Stimulated activated CD4-positive, alpha-beta T cell treated with anti-CD3 and anti-CD28 coated beads, Interleukin-15, amount 100 ng/mL, for 1 hour (primary cell): ENCODE measurements around the gene SMIM24.

Source experiments
- DNase-seq, 2 donors: peaks; one replicate each; pipeline ENCODE4 v3.0.0-alpha.2; 2020; ENCODE audit warnings: low read depth in 1 of 2, low spot score in 1 of 2

SMIM24 gene

DNA sequence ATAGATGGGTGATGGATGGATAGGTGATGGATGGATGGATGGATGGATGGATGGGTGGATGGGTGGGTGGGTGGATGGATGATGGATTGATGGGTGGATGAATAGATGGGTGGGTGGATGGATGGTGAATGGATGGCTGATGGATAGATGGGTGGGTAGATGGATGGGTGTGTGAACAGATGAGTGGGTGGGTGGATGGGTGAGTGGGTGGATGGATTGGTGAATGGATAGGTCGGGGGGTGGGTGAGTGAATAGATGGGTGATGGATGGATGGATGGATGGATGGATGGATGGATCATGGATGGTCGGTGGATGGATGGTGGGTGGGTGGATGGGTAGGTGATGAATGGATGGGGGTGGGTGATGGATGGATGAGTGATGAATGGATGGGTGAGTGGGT lies 3.5 kb downstream of the SMIM24 start:
- DNase-seq: no peak

DNA sequence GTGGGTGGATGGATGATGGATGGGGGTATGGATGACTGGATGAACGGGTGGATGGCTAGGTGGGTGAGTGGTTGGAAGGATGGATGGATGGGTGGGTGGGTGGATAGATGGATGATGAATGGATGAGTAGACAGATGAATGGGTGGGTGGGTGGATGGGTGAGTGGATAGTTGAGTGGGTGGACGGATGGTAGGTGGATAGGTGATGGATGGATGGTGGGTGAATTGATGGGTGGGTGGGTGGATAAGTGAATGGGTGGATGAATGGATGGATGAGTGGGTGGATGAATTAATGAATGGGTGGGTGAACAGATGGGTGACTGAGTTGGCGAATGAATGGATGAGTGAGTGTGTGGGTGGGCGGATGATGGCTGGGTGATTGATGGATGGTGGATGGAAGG lies 4.9 kb downstream of the SMIM24 start:
- DNase-seq: no peak

DNA sequence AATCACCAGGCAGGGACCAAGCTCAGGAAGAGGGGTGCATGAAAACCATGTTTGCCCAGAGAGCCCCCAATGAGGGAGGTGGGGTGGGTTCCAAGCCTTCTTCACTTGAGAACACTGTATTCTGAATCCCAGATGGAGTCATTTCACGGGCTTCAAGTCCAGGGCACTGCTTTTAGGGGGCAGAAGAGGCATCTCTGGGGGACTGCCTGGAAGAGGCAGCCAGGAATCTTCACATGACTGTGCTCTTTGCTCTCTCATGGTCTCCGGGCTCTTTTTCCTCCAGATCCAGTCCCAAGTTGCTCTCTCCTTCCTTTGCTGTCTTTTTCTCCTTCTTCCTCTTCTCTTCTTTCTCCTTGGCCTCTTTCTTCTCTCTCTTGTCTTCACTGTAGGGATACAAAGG lies 5.7 kb downstream of the SMIM24 start:
- DNase-seq: no peak

DNA sequence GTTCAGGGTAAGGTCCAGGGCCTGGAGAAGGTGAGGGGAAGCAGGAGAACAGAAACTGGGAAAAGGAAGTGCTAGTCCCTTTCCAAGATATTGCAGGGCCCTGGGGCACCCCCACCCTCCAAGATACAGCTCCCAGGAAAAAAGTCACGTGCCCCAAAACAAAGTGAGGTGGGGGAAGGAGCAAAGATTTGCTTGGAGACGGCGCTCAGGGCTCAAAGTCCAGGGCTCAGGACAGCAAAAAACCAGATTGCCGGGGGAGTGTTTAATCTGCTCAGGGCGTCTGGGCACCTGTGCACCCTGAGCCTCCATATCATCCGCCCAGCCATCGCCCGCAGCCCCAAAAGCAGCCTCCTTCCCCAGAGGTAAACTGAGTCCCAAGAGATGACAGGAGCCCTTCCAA lies 6.3 kb downstream of the SMIM24 start:
- no peak for DNase-seq

DNA sequence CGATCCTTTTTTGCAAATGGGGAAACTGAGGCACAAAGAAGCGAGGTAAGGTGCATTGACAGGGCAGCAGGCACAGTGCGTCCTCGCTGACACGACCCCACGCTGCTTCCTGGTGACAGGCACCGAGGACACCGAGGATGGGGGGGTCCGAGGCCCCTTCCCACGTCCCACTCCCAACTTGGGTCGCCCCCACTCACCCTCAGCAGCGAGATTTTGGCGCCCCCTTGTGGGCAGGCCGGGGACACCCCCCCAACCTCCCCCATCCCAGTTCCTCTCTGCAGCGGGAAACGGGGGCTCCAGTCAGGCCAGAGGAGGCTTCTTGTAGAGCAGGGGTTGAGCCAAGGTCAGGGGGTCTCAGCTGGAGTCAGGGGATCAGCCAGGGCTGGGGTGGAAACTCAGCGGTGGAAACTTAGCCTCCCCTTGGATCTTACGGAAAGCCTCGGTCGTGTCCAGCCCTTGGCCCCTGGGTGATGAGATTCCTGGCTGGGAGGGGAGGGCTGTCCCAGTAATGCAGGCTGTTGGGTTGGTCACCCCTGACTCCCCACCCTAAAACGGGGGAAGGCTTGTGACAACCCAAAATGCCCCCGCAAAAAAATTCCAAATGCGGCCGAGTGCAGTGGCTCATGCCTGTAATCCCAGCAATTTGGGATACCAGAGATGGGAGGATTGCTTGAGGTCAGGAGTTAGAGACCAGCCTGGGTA lies 8.2 kb downstream of the SMIM24 start:
- DNase-seq: peak in 1 of 2 donors; percentile 26

DNA sequence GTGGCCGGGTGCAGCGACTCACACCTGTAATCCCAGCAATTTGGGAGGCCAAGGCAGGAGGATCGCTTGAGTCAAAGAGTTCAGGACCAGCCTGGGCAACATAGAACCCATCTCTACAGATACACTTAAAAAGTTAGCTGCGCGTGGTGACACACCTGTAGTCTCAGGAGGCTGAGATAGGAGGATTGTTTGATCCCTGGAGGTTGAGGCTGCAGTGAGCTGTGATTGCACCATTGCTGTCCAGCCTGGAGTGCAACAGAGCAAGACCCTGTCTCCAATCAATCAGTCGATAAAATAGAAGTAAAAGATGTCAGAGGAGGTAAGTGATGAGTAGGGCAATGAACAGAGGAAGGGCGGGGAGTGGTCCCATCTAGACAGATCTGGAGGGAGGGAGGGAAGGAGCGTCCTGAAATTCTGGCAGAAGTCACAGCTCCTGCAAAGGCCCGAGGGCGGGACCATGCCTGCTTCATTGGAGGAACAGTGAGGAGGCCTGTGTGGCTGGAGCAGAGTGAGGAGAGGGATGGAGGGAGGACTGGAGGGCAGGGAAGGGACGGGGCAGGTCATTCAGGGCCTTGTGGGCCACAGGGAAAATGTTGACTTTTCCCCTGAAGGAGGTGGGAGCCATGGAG lies 9.7 kb downstream of the SMIM24 start:
- DNase-seq: no peak

DNA sequence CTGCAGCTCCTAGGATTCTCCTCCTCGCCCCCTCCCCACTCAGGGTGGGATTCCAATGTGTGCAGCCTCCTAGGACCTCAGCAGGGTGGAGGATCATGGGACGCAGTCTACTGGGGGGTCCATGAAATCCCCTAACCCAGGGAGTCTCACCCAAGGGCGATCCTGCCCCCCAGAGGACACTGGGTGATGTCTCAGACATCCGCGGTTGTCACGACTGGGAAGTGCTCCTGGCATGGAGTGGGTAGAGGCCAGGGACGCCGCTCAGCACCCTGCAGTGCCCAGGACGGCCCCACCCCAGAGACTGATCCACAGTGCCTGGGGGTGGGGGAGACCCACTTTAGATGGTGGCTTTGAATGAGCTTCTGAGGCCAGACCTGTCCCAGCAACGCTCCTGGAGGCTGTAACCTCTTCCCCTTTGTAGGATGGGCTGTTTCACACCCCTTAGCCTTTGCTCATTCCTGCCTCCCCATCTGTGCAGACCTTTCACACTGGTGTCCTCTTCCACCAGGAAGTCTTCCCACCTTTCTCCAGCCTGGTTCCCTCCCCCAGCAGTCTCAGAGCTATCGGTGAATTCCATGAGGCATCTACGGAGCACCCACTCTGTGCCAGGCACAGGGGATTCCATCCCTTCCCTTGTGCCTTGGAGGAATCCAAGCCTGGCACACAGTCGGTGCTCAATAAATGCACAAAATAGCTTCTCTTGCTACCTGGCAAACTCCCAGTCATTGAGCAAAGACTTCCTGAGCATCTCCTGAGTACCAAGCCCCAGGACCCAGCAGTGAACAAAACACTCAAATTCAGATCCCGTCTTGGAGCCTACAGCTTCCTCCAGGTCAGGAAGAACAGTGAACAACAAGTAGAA lies 10.5 kb downstream of the SMIM24 start:
- no peak for DNase-seq

DNA sequence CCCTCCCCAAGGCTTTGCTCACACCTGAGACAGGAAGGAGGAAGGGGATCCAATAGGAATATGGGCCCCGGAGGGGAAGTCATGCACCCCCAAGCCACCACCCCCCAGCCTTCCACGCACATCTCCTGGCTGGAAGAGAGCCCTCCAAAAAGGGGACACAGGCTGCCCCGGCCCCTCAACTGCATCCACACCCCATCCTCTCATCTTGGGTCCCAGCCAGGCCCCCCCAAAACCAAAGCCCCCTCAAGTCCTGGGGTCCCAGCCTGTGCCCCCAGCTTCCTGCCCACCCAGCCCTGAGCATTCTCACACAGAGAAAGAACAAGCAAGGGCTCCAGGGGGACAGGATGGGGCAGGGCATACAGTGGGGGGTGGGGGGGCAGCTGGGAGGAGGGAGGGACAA lies 12.1 kb downstream of the SMIM24 start:
- DNase-seq: no peak

DNA sequence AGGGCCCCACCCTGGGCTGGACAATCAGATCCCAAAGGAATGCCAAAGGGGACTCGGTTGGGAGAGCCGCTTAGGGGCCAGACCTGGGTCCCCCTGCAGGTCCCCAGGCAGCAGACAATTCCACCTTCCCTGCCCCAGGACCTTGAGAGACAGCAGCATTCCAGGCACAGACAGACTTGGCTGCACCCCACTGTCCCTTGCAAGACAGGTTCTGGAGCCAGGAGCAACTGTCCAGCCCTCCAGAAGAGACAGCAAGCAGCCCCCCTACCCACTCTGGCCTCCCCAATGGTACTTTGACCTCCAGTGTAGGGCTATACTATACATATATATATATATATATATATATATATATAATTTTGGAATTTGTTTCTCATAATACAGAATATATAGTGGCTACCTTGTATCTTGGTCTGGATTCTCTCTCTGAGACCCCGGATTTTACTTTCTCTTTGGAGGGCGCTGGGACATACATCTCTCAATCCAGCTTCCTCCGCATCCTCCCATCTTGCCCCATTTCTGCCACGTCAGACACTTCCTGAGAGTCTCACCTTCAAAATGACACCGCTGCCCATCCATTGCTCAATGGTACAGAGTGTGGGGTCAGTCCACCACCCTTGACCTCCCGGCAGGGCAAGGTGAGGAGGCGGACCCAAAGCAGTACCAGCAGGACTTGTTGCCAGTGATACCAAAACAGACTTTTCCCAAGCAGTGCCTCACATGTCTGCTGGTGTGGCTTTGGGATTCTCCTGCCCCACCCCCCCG lies 12.7 kb downstream of the SMIM24 start:
- DNase-seq: no peak

DNA sequence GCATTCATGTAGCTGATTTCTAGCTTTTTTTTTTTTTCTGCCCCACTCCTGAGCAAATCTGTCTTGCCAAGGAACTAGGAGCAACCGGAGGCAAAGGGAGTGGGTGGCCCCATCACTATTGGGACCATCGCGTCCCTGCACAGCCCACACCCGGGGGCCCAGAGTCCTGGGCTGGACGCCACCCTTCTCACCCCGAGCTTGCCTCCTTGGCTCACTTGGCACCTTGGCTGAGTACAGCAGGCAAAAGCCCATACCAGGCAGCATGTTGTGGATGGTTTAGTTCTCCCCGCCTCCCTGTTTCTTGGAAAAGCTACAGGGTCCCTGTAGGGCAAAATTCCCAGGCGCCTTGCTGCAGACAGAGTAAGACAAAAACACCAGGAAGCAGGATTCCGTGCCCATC lies 13.7 kb downstream of the SMIM24 start:
- DNase-seq: no peak

DNA sequence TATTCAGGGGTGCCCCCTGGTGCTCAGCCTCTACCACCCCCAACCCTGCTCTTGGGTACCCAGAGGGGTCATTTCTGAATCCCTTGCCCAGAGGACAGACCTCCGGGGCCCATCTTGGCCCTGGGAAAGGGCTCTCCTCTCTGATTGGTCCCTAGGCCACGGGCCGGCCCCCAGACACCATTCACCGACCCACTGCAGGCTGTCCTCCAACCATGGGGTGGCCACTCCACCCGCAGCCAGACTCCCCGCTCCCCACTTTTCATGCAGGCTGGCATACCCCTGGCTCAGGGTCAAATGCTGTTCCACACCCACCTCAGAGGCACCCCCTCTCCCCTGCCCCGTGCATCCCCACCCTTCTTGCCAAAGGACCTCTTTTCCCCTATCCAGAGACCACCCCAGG lies 14.8 kb downstream of the SMIM24 start:
- no peak for DNase-seq

DNA sequence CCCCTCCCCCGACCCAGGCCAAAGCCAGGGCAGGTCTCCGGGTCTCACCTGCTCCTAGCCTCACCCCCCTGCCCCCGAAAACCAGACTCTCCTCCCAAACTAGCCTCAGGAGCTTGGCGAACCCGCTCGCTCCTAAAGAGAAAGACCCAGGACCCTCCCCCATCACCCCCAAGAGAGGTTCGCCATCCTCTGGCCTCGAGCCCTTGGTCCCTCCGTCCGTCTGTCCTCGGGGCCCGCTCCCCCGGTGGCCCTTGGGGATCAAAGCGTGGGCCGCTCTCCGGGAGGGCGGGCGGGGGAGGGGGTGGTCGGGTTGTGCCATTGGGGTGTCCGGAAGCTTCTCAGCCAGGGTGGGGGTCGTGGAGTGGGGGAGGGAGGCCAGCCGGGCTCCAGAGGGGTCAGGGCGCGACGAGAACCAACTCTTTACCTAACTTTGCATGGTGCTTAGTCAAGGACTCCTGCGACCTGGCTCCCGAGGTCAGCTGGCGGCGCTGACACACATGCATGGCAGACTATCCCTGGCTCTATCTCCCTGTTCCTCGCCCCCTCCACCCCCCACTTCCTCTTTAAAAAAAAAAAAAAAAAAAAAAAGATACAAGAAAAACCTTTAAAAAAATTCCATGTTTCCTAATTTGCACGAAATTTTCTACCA lies 15.6 kb downstream of the SMIM24 start:
- no peak for DNase-seq

DNA sequence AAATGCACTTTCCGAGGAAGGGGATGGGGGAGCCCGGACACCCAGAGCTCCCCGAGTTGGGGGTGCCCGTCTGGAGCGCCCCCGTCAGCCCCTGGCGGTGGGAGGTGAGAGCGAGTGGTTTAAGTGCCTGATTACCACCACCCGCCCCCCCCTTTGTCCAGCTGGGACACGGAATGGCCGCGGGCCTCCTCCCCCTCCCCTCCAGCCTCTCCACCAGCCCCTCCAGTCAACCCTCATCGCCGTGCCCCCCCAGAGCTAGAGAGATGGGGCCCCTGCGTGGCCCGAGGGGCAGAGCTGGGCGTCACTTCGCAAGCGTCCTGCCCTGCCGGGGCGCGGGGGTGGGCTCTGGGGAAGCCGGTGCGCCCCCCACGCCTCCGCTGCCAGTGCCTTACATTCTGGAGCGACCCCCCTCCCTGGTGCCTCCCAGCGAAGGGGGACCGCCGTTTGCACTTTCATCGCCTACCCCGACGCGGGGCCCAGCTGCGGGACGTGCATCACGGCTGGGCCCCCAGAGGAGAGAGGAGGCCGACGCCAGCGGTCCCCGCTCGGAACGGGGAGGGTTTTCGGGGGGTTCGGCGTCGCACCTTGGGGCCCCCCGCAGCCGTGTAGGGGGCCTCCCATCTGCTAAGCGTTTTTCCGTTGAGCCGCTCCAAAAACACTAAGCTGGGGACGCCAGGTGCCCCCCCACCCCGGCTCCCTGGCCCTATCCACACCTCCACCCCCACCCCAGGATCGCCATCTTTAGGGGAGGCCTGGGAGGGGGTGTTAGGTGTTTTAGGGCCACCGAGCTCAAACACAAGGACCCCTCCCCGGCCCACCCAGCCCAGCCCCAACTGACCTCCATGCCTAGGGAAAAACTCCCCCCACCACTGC lies 16.4 kb downstream of the SMIM24 start:
- no peak for DNase-seq

DNA sequence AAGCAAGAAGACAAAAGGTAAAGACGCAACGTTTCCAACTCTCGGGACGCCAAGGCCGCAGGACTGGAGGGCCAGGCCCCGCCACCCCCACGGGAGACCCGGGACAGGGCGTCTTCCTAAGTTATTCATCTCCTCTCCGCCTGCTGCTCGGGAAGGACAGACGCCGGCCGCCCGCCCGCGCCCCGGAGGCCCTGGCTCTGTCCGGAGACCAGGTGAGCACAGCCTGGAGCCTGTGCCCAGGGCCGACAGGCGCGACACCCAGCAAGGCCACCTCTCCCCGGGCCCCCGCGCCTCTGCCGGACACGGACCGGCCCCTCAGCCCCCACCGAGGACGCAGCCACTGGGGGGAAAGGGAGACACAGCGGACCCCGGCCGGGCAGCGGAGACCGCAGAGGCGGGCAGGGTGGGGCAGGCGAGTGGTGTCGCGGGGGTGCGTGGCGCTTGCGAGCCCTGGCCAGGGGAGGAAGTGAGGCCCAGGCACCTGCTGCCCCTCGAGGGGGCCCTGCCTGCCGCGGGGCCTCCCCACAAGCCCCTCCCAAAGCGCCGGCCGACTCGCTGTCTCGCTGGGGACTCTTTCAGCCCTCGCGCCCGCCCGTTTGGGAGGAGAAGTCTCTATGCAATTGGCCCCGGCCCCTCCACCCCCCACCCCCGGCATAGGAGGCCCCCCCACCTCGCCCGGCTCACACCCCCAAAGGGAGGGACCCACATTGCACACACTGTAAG lies 17.2 kb downstream of the SMIM24 start:
- DNase-seq: no peak

DNA sequence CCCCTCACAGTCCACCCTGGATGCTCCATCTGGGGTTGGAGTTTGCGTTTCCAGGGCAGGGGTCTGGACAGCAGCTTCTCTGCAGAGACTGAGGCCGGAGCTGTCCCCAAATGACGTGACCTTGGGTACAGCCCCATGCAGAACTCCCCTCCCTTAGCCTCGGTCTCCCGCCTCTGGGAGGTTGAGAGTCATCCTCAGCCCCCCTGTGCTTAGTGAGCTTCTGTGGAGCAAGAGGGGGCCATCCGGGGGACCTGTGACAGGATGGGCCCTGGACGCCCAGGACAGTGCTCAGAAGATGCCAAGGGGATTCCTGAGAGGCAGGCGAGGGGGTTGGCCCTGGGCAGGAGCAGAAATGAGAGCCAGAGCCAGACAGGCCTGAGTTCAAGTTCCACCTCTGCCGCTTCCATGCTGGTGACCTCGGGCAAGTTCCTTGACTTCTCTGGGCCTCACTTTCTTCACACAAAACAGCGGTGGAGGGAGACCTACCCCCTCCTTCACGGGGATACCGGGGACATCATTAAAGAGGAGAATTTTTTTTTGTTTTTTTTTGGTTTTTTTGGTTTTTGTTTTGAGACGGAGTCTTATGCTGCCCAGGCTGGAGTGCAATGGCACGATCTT lies 20.3 kb downstream of the SMIM24 start:
- DNase-seq: no peak

DNA sequence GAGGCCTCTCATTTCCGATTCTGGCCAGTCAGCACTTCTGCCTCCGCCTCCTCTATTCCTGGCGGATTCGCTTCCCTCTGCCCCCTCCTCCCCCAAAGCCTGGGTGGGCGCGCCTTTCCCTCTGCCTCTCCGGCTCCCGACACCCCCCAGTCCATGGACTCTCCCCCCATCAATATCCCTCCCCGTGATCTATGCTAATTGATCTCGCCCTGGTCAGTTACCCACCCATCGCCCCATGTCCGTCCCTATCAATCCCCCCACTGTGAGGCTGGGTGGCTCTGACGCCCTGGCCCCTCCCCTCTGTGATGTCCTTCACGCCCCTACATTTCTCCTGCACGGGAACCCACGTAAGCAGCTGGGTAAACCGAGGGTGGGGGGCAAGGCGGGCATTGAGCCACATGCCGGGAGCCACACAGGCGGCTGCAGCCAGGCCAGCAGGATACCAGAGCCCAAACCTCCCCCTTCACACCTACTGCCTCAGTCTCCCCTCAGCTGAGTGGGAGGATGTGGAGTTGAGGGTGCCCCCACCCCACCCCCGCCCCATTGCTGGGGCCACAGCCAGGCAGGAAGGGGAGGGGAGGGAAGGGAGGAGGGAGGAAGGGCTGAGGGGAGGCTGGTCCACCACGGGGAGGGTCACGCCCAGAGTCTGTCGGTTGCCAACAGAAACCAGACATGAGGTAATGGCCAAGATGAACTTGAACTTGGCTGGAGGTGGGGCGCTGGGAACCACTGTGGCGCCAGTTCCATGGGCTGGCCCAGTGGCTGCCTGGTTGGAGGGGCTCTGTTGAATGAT lies 21.0 kb downstream of the SMIM24 start:
- no peak for DNase-seq

DNA sequence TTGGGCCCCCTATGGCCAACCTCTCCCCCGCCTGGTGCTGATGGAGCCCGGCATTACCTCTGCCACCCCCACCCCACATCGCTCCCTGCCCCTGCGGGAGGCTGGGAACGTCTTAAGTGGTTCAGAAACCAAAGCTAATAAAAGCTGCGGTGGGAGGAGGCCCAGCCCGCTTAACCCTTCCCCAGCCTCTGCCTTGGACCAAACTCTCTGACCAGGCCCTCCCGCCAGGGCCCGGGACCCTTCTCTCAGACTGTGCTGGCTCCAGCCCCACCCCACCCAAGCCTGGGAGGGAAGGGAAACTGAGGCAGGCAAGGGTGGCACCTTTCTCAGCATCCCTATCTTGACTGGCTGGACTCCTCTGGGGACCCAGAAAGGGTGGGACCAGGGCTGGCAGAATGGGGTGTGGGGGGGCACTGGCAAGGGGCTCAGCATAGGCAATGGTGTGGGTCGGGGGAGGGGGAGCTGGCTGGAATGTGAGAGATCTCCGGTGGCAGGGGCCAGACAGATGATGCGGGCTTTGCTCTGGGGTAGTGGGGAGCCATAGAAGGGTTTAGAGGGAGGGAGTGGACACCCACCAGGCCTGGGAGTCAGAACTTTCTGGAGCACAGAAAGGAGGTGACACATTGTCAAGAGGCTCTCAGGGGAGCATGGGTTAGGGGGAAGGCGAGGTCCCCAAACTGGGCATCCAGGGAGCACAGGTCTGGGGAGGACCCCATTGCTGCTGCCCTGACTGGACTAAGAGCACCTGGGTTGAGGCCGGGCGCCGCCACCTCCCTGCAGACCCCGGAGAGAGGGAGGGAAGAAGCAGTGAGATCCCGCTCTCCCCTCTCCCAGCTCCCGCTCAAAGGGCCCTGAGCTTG lies 21.9 kb downstream of the SMIM24 start:
- DNase-seq: no peak
